ENCODE results near the gene EMC9.
A peak's percentile ranks its signal among the peaks of the same experiment; 100 is the strongest.

The EMC9 gene

GRCh38 chr14:24141097-24141880 lies at the start of gene EMC9:
Gene EMC9 (minus strand): TSS chr14:24141591. CDS start chr14:24141304, 287 bp downstream.
- Histone ChIP-seq H3K9me3 (replicated peaks in 1 of 11) (no peaks in the 10 kb centered on the region), H3K4me3 (peak within 1 kb of the TSS; percentile 64 to 89 (median 82)), H3K9ac (peak within 1 kb of the TSS; percentile 79 to 95 (median 90)), H4K20me1 (peaks cover 0 to 70% (median 45%) of the 10 kb centered on the region in 11 experiments; a peak in 17 of 22 replicates), H3K27me3 (no peaks in the 10 kb centered on the region), H3K4me1 (peaks cover 78 to 85% (median 81%) of the 10 kb centered on the region in 10 experiments), H3K36me3 (peaks cover 39 to 65% (median 52%) of the 10 kb centered on the region in 11 experiments), H3K4me2 (peak within 1 kb of the TSS; percentile 85 to 99 (median 96)), H3K27ac (peak within 1 kb of the TSS; percentile 44 to 93 (median 86); a peak in 21 of 22 replicates)
- TF ChIP-seq Cebpa-rat (IDR thresholded peaks at IDR 0.05), result no peak

- Histone ChIP-seq H3K27me3 (no peaks in the 10 kb centered on the region), H3K4me1 (peaks cover 55 to 71% (median 62%) of the 10 kb centered on the region in 10 experiments), H4K20me1 (peaks cover 0 to 36% (median 16%) of the 10 kb centered on the region in 11 experiments; a peak in 11 of 22 replicates), H3K36me3 (peaks cover 34 to 58% (median 51%) of the 10 kb centered on the region in 11 experiments), H3K4me2 (peak overlapping the region in 5 of 11 experiments; percentile 78 to 93 (median 90); a peak in 5 of 22 replicates), H3K9me3 (replicated peaks in 1 of 11) (no peaks in the 10 kb centered on the region), H3K27ac (no peak overlapping the region), H3K4me3 (no peak overlapping the region), H3K9ac (no peak overlapping the region)
- TF ChIP-seq Cebpa-rat (IDR thresholded peaks at IDR 0.05), result no peak
Measured at GRCh38 chr14:24190416-24190815, 49.0 kb upstream of the EMC9 start.

GRCh38 chr14:24189460-24189859 lies 48.1 kb upstream of the EMC9 start:
- Histone ChIP-seq H3K36me3 (peaks cover 43 to 67% (median 60%) of the 10 kb centered on the region in 11 experiments), H3K4me1 (peaks cover 48 to 65% (median 55%) of the 10 kb centered on the region in 10 experiments), H3K9me3 (replicated peaks in 1 of 11) (no peaks in the 10 kb centered on the region), H3K9ac (peak overlapping the region in 10 of 11 experiments; percentile 64 to 95 (median 82); a peak in 16 of 22 replicates), H3K27ac (peak overlapping the region in 9 of 11 experiments; percentile 38 to 93 (median 57); a peak in 14 of 22 replicates), H4K20me1 (peaks cover 0 to 45% (median 17%) of the 10 kb centered on the region in 11 experiments; a peak in 12 of 22 replicates), H3K4me3 (peak overlapping the region in 5 of 10 experiments; percentile 64 to 81 (median 76); a peak in 5 of 20 replicates), H3K27me3 (no peaks in the 10 kb centered on the region), H3K4me2 (peak overlapping the region; percentile 78 to 97 (median 93))
- TF ChIP-seq Cebpa-rat (IDR thresholded peaks at IDR 0.05), result no peak

GRCh38 chr14:24189059-24189375 lies 47.6 kb upstream of the EMC9 start:
- Histone ChIP-seq H3K9ac (peak overlapping the region; percentile 64 to 95 (median 82); a peak in 20 of 22 replicates), H3K4me1 (peaks cover 44 to 61% (median 50%) of the 10 kb centered on the region in 10 experiments), H3K27ac (peak overlapping the region; percentile 7 to 93 (median 56); a peak in 17 of 22 replicates), H3K27me3 (no peaks in the 10 kb centered on the region), H3K36me3 (peaks cover 48 to 72% (median 65%) of the 10 kb centered on the region in 11 experiments), H3K4me3 (peak overlapping the region; percentile 64 to 92 (median 79); a peak in 18 of 20 replicates), H4K20me1 (peaks cover 0 to 50% (median 17%) of the 10 kb centered on the region in 11 experiments; a peak in 12 of 22 replicates), H3K9me3 (replicated peaks in 1 of 11) (no peaks in the 10 kb centered on the region), H3K4me2 (peak overlapping the region; percentile 78 to 97 (median 93))
- no peak for TF ChIP-seq Cebpa-rat (IDR thresholded peaks at IDR 0.05)

- H3K27me3 ChIP-seq, result no peaks in the 10 kb centered on the region
- peaks cover 0 to 53% (median 17%) of the 10 kb centered on the region in 11 experiments; a peak in 12 of 22 replicates for H4K20me1 ChIP-seq
- no peaks in the 10 kb centered on the region for H3K9me3 ChIP-seq (replicated peaks in 1 of 11)
- H3K4me3 ChIP-seq, result peak within 1 kb of the TSS; percentile 64 to 92 (median 79)
- H3K4me1 ChIP-seq, result peaks cover 39 to 56% (median 46%) of the 10 kb centered on the region in 10 experiments
- H3K9ac ChIP-seq, result peak within 1 kb of the TSS; percentile 75 to 95 (median 83)
- no peak for TF ChIP-seq Cebpa-rat (IDR thresholded peaks at IDR 0.05)
- peak within 1 kb of the TSS; percentile 90 to 97 (median 94) for H3K4me2 ChIP-seq
- peaks cover 50 to 76% (median 68%) of the 10 kb centered on the region in 11 experiments for H3K36me3 ChIP-seq
- H3K27ac ChIP-seq, result peak within 1 kb of the TSS; percentile 49 to 93 (median 79); a peak in 21 of 22 replicates
Measured at GRCh38 chr14:24188251-24189058, 47.1 kb upstream of the EMC9 start, which contains the start of gene IPO4. Gene IPO4 (minus strand): TSS chr14:24188816. CDS start chr14:24188787, 29 bp downstream.

GRCh38 chr14:24187539-24187915 lies 46.1 kb upstream of the EMC9 start:
- H3K9me3 ChIP-seq (replicated peaks in 1 of 11), result no peaks in the 10 kb centered on the region
- peak overlapping the region in 8 of 11 experiments; percentile 14 to 93 (median 84); a peak in 11 of 22 replicates for H3K27ac ChIP-seq
- TF ChIP-seq Cebpa-rat (IDR thresholded peaks at IDR 0.05), result no peak
- H3K36me3 ChIP-seq, result peaks cover 53 to 79% (median 73%) of the 10 kb centered on the region in 11 experiments
- H3K4me1 ChIP-seq, result peaks cover 31 to 49% (median 38%) of the 10 kb centered on the region in 10 experiments
- no peaks in the 10 kb centered on the region for H3K27me3 ChIP-seq
- H3K4me2 ChIP-seq, result peak overlapping the region; percentile 90 to 97 (median 94)
- peak overlapping the region; percentile 64 to 92 (median 79); a peak in 19 of 20 replicates for H3K4me3 ChIP-seq
- H4K20me1 ChIP-seq, result peaks cover 0 to 62% (median 16%) of the 10 kb centered on the region in 11 experiments; a peak in 14 of 22 replicates
- H3K9ac ChIP-seq, result peak overlapping the region; percentile 75 to 95 (median 83); a peak in 21 of 22 replicates

- peaks cover 53 to 79% (median 73%) of the 10 kb centered on the region in 11 experiments for H3K36me3 ChIP-seq
- no peaks in the 10 kb centered on the region for H3K27me3 ChIP-seq
Measured at GRCh38 chr14:24186831-24187538, 45.6 kb upstream of the EMC9 start.

More at GRCh38 chr14:24186831-24187538, 45.6 kb upstream of the EMC9 start:
- no peak for TF ChIP-seq Cebpa-rat (IDR thresholded peaks at IDR 0.05)
- Histone ChIP-seq H3K27ac (peak overlapping the region in 2 of 11 experiments; percentile 14 to 84; a peak in 2 of 22 replicates), H4K20me1 (peaks cover 0 to 63% (median 19%) of the 10 kb centered on the region in 11 experiments; a peak in 15 of 22 replicates), H3K4me2 (peak overlapping the region; percentile 90 to 97 (median 94)), H3K4me1 (peaks cover 26 to 43% (median 32%) of the 10 kb centered on the region in 10 experiments), H3K4me3 (peak overlapping the region in 9 of 10 experiments; percentile 73 to 92 (median 79); a peak in 17 of 20 replicates), H3K9me3 (replicated peaks in 1 of 11) (no peaks in the 10 kb centered on the region), H3K9ac (peak overlapping the region in 10 of 11 experiments; percentile 75 to 95 (median 84); a peak in 20 of 22 replicates)

Measured in BLaER1 treated with 17β-estradiol and CSF1 and Interleukin-3, amounts not matched to agents 10 nM and 100 nM (cell line).